Right forelimb (tissue), 1 donor: ENCODE results near the gene TRA2B.
"Not testable (repeated sequence)": the region's sequence is repeated elsewhere in the genome, so short reads cannot be mapped to it uniquely, and the experiment has no call there.

Experiments
- DNase-seq: peaks from one replicate; pipeline ENCODE4 v3.0.0-alpha.2; 2018

The TRA2B gene

GRCh38 chr3:185926445-185926844 is 11.4 kb downstream of the TRA2B start:
- DNase-seq, result no peak

DNA sequence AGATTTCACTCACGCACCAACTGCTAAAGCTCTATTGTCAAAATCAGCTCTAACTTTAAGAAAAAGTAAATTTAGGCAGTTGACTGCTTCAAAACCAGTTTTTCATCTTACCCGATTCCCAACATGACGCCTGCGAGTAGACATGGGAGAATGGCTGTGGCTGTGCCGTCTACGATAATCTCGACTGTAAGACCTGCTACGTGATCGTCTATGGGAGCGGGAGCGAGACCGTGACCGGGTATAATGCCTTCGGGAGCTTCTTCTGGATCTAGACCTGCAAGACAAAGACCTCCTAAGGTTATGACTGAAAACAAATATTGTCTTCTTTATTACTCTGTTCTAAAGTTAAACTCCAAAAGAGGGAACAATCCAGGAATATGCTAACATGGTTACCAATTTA is 12.5 kb downstream of the TRA2B start:
- no peak for DNase-seq

GRCh38 chr3:185924375-185924774 is 13.4 kb downstream of the TRA2B start:
- DNase-seq, result no peak

DNA sequence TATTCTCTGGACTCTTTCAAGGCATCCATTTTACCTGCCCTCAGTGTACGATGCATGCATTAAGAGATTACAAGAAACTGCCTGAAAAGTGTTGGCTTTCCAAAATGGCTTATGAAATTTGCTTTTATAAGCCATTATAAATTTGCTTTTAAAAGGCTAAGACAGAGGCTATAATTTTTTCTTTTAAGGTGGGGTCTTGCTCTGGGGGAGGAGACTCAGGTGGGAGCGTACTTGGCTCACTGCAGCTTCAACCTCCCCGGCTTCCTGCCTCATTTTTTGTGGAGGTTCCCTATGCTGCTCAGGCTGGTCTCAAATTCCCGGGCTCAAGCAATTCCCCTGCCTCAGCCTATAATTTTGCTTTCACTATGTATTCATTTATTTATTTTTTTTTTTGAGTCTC is 17.6 kb downstream of the TRA2B start:
- DNase-seq, result no peak

DNA sequence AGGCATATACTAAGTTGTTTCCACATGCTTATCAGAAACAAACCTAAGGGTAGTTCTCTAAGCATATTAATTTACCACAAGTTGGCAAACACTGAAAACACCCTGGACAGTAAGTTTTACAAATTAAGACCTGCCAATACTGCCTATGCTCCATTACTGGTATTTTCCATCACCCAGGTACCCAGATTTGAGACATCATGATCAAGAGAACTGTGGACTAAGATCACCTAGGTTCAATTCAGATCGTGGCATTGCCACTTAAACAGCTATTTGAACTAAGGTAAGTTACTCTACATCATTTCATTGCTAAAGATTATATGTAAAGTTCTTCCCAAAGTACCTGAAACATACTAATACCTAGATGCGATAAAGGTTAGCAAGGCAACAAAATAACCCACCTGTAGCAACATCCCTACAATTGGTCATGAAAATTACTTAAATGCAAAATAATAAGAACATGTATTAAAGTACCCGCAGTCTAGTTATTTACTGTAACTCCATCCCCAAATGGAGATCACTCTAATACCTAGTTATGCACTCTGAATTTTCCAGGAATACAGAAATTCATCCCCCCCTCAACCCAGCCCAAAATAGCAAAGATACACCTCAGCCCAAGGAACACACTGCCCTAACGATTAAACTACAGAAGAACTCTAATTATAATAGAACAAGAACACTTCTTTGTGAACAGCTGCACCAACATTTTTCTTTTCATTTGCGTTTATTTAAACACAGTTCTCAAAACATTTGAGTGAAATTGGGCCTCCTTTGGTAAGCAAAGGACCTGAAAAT is 21.6 kb downstream of the TRA2B start:
- no peak for DNase-seq

GRCh38 chr3:185915642-185916041 is 22.2 kb downstream of the TRA2B start:
- no peak for DNase-seq

- DNase-seq, result no peak
Measured at GRCh38 chr3:185914911-185915629, 22.7 kb downstream of the TRA2B start.

GRCh38 chr3:185912929-185913901 is 24.6 kb downstream of the TRA2B start:
- no peak for DNase-seq

- no peak for DNase-seq
Measured at GRCh38 chr3:185912512-185912911, 25.3 kb downstream of the TRA2B start.

DNA sequence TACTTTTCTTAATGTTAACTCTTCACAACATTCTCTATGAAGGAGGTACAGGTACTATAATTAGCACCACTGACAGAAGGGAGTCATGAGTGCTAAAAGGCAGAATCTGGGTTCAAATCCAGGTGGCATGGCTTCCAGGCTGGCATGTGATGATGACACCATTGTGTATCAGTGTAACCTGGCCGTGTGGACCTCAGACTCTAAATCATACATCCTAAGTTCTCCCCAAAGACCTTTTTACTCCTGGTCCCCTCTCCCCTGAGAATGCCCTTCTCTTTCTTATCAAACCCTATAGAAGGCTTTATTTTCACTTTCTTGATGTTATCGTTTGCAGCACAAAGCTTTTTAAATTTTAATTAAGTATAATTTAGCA is 26.8 kb downstream of the TRA2B start:
- DNase-seq, result not testable (repeated sequence)

GRCh38 chr3:185910322-185911075 is 27.3 kb downstream of the TRA2B start:
- DNase-seq, result not testable (repeated sequence)

DNA sequence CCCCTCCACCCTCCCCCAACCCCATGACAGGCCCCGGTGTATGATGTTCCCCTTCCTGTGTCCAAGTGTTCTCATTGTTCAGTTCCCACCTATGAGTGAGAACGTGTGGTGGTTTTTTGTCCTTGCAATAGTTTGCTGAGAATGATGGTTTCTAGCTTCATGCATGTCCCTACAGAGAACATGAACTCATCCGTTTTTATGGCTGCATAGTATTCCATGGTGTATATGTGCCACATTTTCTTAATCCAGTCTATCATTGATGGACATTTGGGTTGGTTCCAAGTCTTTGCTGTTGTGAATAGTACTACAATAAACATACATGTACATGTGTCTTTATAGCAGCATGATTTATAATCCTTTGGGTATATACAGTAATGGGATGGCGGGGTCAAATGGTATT is 27.9 kb downstream of the TRA2B start:
- not testable (repeated sequence) for DNase-seq

- DNase-seq, result no peak
Measured at GRCh38 chr3:185900228-185900627, 37.6 kb downstream of the TRA2B start.

DNA sequence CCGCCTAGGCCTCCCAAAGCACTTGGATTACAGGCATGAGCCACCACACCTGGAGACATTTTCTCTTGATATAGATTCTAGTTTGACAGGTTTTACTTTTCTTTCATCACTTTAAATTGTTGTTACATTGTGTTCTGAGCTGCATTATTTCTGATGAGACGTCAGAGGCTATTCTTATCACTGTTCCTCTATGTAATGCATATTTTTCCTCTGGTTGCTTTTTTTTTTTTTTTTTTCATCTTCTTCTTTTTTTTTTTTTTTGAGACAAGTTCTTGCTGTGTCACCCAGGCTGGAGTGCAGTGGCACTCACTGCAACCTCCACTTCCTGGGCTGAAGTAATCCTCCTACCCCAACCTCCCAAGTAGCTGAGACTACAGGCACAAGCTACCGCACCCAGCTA is 41.2 kb downstream of the TRA2B start:
- DNase-seq, result no peak

DNA sequence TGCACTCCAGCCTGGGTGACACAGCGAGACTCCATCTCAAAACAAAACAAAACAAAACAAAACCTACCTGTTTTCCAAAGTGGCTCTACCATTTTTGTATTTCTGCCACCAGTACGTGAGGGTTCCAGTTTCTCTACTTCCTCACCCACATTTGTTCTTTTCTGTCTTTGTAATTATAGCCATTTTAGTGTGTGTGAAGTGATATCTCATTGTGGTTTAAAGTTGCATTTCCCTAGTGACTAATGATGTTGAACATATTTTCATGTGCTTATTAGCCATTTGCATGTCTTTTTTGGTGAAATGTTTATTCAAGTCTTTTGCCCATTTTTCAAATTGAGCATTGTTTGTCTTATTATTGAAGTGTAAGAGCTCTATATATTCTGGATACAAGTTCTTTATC is 50.7 kb downstream of the TRA2B start:
- no peak for DNase-seq

DNA sequence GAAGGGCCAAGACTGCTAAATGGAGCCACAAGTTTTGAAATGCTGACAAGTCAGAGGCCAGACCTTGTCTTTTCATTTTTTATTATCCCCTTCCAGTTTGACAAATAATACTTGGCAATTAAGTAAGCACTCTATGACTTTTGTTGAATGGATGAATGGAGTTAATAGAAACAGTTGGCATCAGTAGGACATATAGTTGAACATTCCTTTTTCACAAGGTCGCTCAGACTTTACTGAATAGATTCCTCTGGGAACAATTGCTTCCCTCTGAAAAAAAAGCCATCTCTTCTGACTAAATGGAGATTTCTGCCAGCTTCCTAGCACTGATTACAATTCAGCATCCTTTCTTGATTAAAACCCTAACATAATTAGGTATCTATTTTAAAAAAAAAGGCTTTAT is 53.2 kb downstream of the TRA2B start:
- no peak for DNase-seq

DNA sequence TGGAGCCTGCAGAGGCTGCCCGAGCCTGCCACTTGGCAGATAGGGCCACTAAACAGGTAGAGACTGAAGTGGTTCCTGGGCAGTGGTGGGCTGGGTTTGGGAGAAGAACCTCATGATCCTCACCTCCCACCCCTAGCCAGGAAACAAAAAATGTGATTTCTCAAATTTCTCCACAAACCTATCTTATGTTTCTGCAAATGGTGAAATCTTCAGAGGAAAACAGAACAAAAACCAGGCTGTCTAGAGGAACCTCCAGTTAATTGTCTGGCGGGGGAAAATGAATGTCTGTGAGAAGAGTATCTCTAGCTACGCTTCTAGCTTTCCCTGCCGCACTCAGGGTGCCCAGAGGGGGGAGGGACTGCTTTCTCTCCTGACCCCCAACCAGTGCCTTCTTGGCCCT is 55.9 kb downstream of the TRA2B start:
- DNase-seq, result no peak

GRCh38 chr3:185880600-185880999 is 57.2 kb downstream of the TRA2B start:
- DNase-seq, result no peak

- no peak for DNase-seq
Measured at GRCh38 chr3:185878920-185879319, 58.9 kb downstream of the TRA2B start.

GRCh38 chr3:185874119-185874518 is 63.7 kb downstream of the TRA2B start:
- no peak for DNase-seq

- DNase-seq, result no peak
Measured at GRCh38 chr3:185867650-185868049, 70.2 kb downstream of the TRA2B start.

GRCh38 chr3:185866995-185867394 is 70.8 kb downstream of the TRA2B start:
- DNase-seq, result no peak

DNA sequence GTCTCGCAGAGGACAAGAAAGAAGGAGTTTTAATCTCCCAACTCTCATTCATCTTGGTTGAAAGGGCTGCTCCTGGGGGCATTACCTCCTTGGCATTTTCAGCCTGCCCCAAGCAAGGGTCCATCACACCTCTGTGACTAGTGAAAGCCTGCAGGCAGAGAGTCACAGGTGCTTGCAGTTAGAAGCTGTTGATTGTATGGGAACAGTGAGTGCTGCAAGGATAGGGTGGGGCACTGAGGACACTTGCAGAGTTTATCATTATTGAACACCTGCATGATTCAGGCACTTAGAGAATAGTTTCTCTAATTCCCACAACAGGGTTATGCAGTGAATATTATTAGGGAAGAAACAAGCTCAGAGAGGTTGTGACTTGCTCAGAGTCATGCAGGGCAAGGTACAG is 71.3 kb downstream of the TRA2B start:
- DNase-seq, result no peak
